ENCODE results near the gene ARMH3.

DNA sequence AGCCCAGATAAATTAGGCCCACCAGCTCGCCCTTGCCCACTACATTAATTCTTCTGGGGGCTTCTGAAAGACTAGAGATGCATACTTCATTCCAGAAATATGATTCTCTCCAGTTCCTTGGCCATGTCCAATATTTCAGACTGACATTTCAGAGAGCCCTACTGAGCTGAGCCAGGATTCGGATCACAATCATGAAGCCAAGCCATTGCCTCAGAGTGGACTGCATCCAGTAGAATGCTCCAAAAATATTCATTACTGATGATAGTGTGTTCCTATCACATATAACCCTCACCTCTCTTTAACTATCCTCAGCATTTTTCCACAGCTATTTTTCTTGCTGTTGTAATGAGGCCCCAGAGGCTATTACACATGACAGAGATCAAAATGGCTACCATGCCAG is 38.7 kb downstream of the ARMH3 start:
- TF ChIP-seq, protein P1, sequence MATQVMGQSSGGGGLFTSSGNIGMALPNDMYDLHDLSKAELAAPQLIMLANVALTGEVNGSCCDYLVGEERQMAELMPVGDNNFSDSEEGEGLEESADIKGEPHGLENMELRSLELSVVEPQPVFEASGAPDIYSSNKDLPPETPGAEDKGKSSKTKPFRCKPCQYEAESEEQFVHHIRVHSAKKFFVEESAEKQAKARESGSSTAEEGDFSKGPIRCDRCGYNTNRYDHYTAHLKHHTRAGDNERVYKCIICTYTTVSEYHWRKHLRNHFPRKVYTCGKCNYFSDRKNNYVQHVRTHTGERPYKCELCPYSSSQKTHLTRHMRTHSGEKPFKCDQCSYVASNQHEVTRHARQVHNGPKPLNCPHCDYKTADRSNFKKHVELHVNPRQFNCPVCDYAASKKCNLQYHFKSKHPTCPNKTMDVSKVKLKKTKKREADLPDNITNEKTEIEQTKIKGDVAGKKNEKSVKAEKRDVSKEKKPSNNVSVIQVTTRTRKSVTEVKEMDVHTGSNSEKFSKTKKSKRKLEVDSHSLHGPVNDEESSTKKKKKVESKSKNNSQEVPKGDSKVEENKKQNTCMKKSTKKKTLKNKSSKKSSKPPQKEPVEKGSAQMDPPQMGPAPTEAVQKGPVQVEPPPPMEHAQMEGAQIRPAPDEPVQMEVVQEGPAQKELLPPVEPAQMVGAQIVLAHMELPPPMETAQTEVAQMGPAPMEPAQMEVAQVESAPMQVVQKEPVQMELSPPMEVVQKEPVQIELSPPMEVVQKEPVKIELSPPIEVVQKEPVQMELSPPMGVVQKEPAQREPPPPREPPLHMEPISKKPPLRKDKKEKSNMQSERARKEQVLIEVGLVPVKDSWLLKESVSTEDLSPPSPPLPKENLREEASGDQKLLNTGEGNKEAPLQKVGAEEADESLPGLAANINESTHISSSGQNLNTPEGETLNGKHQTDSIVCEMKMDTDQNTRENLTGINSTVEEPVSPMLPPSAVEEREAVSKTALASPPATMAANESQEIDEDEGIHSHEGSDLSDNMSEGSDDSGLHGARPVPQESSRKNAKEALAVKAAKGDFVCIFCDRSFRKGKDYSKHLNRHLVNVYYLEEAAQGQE (IDR thresholded peaks at IDR 0.05; ENCODE audit: insufficient read depth in 1 of 2, low read depth in 2 of 2, low read length in 2 of 2), result no peak
- TF ChIP-seq SIN3A (IDR thresholded peaks at IDR 0.05; ENCODE audit: borderline replicate concordance, insufficient read depth, low read length) (no peak), POLR2AphosphoS5 (IDR thresholded peaks at IDR 0.05; ENCODE audit: low read depth, low read length) (no peak)

All from PFSK-1 (cell line).